HG03196 (cell line): ENCODE data around the gene OR4D10.

ENCODE experiments used
- ATAC-seq: cut with Tn5 transposase; IDR thresholded peaks from one replicate; pipeline ENCODE4 v1.9.1; 2021; ENCODE audit not compliant: unreplicated experiment

Gene OR4D10

DNA sequence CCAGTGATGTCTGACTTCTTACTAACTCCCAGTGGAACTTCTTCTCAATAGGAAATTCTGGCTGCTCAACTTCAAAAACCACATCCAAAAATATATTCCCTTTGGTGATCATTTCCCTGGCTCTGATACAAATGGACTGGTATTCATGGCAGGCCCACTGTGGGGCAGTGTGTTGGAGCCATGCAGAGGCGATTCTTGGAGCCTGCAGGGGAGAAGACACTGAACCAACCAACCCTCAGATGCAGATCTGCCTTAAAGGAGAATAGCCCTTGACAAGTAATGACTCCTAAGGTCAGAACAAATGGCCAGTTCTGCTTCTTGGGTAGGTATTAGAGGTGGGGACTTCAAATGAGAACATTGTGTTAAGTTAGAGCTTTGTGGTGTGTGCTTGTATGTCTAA, 50.4 kb downstream of the OR4D10 start:
- no peak for ATAC-seq

DNA sequence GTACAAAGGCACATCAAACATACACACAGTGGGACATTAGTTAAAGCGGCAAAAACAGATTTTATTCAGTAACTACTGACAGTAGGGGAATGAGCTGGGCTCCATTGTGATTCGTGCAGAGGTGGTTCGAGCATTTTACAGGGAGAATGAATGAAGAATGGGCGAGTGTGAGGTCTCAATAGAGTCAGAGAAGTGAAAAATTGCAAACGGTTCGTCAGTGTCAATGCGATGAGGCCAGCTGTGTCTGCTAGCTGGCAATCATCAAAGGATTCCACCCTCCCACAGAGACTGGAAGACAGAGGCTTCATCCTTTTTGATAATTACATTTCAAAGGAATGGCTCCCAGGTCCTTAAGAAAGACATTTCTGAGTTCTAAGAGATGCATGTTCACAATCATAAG, 55.6 kb downstream of the OR4D10 start:
- no peak for ATAC-seq
